ENCODE measurements around the gene HELLS. TPM values are rescaled to one million over a fixed set of nuclear protein-coding genes. Genes with fewer than 3 reads are reported as not detected.
"Not testable (repeated sequence)": the region's sequence is repeated elsewhere in the genome, so short reads cannot be mapped to it uniquely, and the experiment has no call there.

The HELLS gene
- total RNA-seq (2014; rRNA removed; shearing (Covaris generic)), result 52.8 and 95.2 TPM in 2 replicates

- DNase-seq (ENCODE audit: low read depth), result peak; percentile 87
Observed at GRCh38 chr10:94545391-94546048, at the start of gene HELLS. Gene HELLS (plus strand): TSS chr10:94545788. CDS start chr10:94545922, 134 bp downstream.

- DNase-seq (ENCODE audit: low read depth), result no peak
Observed at GRCh38 chr10:94496010-94496409, 49.6 kb upstream of the HELLS start.

- DNase-seq (ENCODE audit: low read depth), result no peak
Observed at GRCh38 chr10:94496646-94497045, 48.9 kb upstream of the HELLS start.

- DNase-seq (ENCODE audit: low read depth), result peak; percentile 10
Observed at GRCh38 chr10:94500063-94500462, 45.5 kb upstream of the HELLS start.

GRCh38 chr10:94521276-94522250 lies 24.0 kb upstream of the HELLS start:
- DNase-seq (ENCODE audit: low read depth), result no peak

- peak; percentile 95 for DNase-seq (ENCODE audit: low read depth)
Observed at GRCh38 chr10:94524146-94524545, 21.4 kb upstream of the HELLS start.

GRCh38 chr10:94524711-94525110 lies 20.9 kb upstream of the HELLS start:
- no peak for DNase-seq (ENCODE audit: low read depth)

GRCh38 chr10:94531550-94531949 lies 14.0 kb upstream of the HELLS start:
- not testable (repeated sequence) for DNase-seq (ENCODE audit: low read depth)

- DNase-seq (ENCODE audit: low read depth), result no peak
Observed at GRCh38 chr10:94533027-94533426, 12.6 kb upstream of the HELLS start.

GRCh38 chr10:94542282-94542681 lies 3.3 kb upstream of the HELLS start:
- DNase-seq (ENCODE audit: low read depth), result not testable (repeated sequence)

- DNase-seq (ENCODE audit: low read depth), result peak; percentile 50
Observed at GRCh38 chr10:94546049-94546900, 687 bp downstream of the HELLS start.

GRCh38 chr10:94546901-94547185 lies 1.3 kb downstream of the HELLS start:
- peak; percentile 51 for DNase-seq (ENCODE audit: low read depth)

GRCh38 chr10:94549221-94549620 lies 3.6 kb downstream of the HELLS start:
- DNase-seq (ENCODE audit: low read depth), result no peak

GRCh38 chr10:94567714-94568307 lies 22.2 kb downstream of the HELLS start:
- peak; percentile 9 for DNase-seq (ENCODE audit: low read depth)

- DNase-seq (ENCODE audit: low read depth), result no peak
Observed at GRCh38 chr10:94571081-94571480, 25.5 kb downstream of the HELLS start.

- DNase-seq (ENCODE audit: low read depth), result peak; percentile 9
Observed at GRCh38 chr10:94571528-94571927, 25.9 kb downstream of the HELLS start.

- no peak for DNase-seq (ENCODE audit: low read depth)
Observed at GRCh38 chr10:94578790-94579189, 33.2 kb downstream of the HELLS start.

- no peak for DNase-seq (ENCODE audit: low read depth)
Observed at GRCh38 chr10:94583124-94583523, 37.5 kb downstream of the HELLS start.

- no peak for DNase-seq (ENCODE audit: low read depth)
Observed at GRCh38 chr10:94591461-94592205, 46.0 kb downstream of the HELLS start.

- no peak for DNase-seq (ENCODE audit: low read depth)
Observed at GRCh38 chr10:94602729-94603515, 57.3 kb downstream of the HELLS start.
